GM23338 (cell line): ENCODE measurements around the gene HADH. TPM values are rescaled to one million over a fixed set of nuclear protein-coding genes. Genes with fewer than 3 reads are reported as not detected.

Experiments used
- ATAC-seq: fragments of 200-7000 bp; cut with Tn5 transposase; 3 replicates; pipeline ENCODE4 v1.9.1; 2020
- DNase-seq: peaks from one replicate; pipeline ENCODE4 v3.0.0-alpha.2; 2015; ENCODE audit warnings: low spot score
- H2AFZ ChIP-seq: fragments of 200-600 bp; sonication (generic); 2 replicates; pipeline ENCODE4 v1.8.0; 2016; ENCODE audit warnings: antibody characterized with exemption, mild to moderate bottlenecking, moderate library complexity
- H3F3A ChIP-seq: fragments of 200-600 bp; sonication (generic); replicated peaks from 2 replicates; pipeline ENCODE4 v1.8.0; 2017; ENCODE audit warnings: antibody characterized with exemption, mixed run types, low read depth
- H3K27ac ChIP-seq: fragments of 200-600 bp; sonication (generic); 2 replicates; pipeline ENCODE4 v1.6.1; 2016; ENCODE audit warnings: low read depth
- H3K27me3 ChIP-seq: fragments of 200-600 bp; sonication (generic); 2 replicates; pipeline ENCODE4 v1.8.0; 2016; ENCODE audit warnings: mild to moderate bottlenecking, mixed run types, moderate library complexity; ENCODE audit not compliant: insufficient read depth
- H3K36me3 ChIP-seq: fragments of 200-600 bp; sonication (generic); 2 replicates; pipeline ENCODE4 v1.8.0; 2016; ENCODE audit warnings: mild to moderate bottlenecking; ENCODE audit not compliant: insufficient read depth
- H3K4me1 ChIP-seq: fragments of 200-600 bp; sonication (generic); 2 replicates; pipeline ENCODE4 v1.8.0; 2016; ENCODE audit warnings: mild to moderate bottlenecking, moderate library complexity; ENCODE audit not compliant: insufficient read depth
- H3K4me2 ChIP-seq: fragments of 200-600 bp; sonication (generic); 2 replicates; pipeline ENCODE4 v1.7.1; 2017; ENCODE audit warnings: mixed run types
- H3K4me3 ChIP-seq: fragments of 200-600 bp; sonication (generic); 2 replicates; pipeline ENCODE4 v1.6.1; 2016; ENCODE audit warnings: mixed run types
- H3K79me2 ChIP-seq: fragments of 200-600 bp; sonication (generic); replicated peaks from 2 replicates; pipeline ENCODE4 v1.8.0; 2017; ENCODE audit warnings: mild to moderate bottlenecking; ENCODE audit not compliant: insufficient read depth
- H3K9me2 ChIP-seq: fragments of 200-600 bp; sonication (generic); 2 replicates; pipeline ENCODE4 v1.8.0; 2017; ENCODE audit not compliant: insufficient read depth
- H4K20me1 ChIP-seq: fragments of 200-600 bp; sonication (generic); replicated peaks from 2 replicates; pipeline ENCODE4 v1.8.0; 2017; ENCODE audit warnings: mild to moderate bottlenecking; ENCODE audit not compliant: insufficient read depth
- H3K27ac Mint-ChIP-seq: 2 replicates; pipeline ENCODE4 v1.8.0; 2020; ENCODE audit warnings: inconsistent platforms, mild to moderate bottlenecking, moderate library complexity, mixed read lengths
- H3K27me3 Mint-ChIP-seq: 3 replicates; pipeline ENCODE4 v1.8.0; 2022; ENCODE audit warnings: low read depth, mild to moderate bottlenecking, moderate library complexity, mixed read lengths, inconsistent platforms; ENCODE audit not compliant: insufficient read depth, poor library complexity
- H3K36me3 Mint-ChIP-seq: 3 replicates; pipeline ENCODE4 v1.8.0; 2021; ENCODE audit warnings: low read depth, mild to moderate bottlenecking, inconsistent platforms, moderate library complexity, mixed read lengths
- H3K4me1 Mint-ChIP-seq: 3 replicates; pipeline ENCODE4 v1.8.0; 2020; ENCODE audit warnings: mild to moderate bottlenecking, inconsistent platforms, mixed read lengths
- H3K4me3 Mint-ChIP-seq: 3 replicates; pipeline ENCODE4 v1.8.0; 2021; ENCODE audit warnings: moderate library complexity, mild to moderate bottlenecking, inconsistent platforms, mixed read lengths
- H3K9me3 Mint-ChIP-seq: 3 replicates; pipeline ENCODE4 v1.8.0; 2020; ENCODE audit warnings: moderate library complexity, mild to moderate bottlenecking, inconsistent platforms, mixed read lengths
- CREB1 ChIP-seq: fragments of 250-450 bp; sonication (Bioruptor Pico); IDR thresholded peaks from 2 replicates; pipeline ENCODE4 v1.5.0; 2020; ENCODE audit warnings: low read depth, mild to moderate bottlenecking, moderate library complexity
- CTCF ChIP-seq, 2 experiments: fragments of 200-600 bp in 1 of 2; sonication (generic) in 1 of 2; conservative IDR thresholded peaks; 2 replicates each; pipeline versions ENCODE4 v1.5.1 to v1.6.1; 2016 to 2017; ENCODE audit warnings: antibody characterized with exemption in 2 of 2, low read depth in 2 of 2, mild to moderate bottlenecking in 2 of 2, moderate library complexity in 1 of 2
- ETS1 ChIP-seq: IDR thresholded peaks from 2 replicates; pipeline ENCODE4 v1.6.1; 2016; ENCODE audit warnings: antibody characterized with exemption
- EZH2 ChIP-seq: fragments of 200-600 bp; sonication (generic); IDR thresholded peaks from one replicate; pipeline ENCODE4 v1.8.0; 2017; ENCODE audit warnings: antibody characterized with exemption, mild to moderate bottlenecking, low read depth; ENCODE audit not compliant: unreplicated experiment
- EZH2phosphoT487 ChIP-seq: fragments of 200-600 bp; sonication (generic); IDR thresholded peaks from one replicate; pipeline ENCODE4 v1.8.1; 2018; ENCODE audit warnings: antibody characterized with exemption; ENCODE audit not compliant: unreplicated experiment
- JUNB ChIP-seq: IDR thresholded peaks from one replicate; pipeline ENCODE4 v1.6.1; 2016; ENCODE audit warnings: antibody characterized with exemption; ENCODE audit not compliant: unreplicated experiment
- NANOG ChIP-seq: IDR thresholded peaks from 2 replicates; pipeline ENCODE4 v1.6.1; 2016; ENCODE audit warnings: antibody characterized with exemption, borderline replicate concordance
- STAT1 ChIP-seq: IDR thresholded peaks from one replicate; pipeline ENCODE4 v1.6.1; 2016; ENCODE audit warnings: antibody characterized with exemption; ENCODE audit not compliant: unreplicated experiment
- ZNF331 ChIP-seq: fragments of 250-450 bp; sonication (Bioruptor Pico); IDR thresholded peaks from 2 replicates; pipeline ENCODE4 v1.5.0; 2020; ENCODE audit warnings: low read depth, mild to moderate bottlenecking, moderate library complexity
- polyA plus RNA-seq: library from polyadenylated mRNA; unstranded; fragments of >200 nt; fragmentation: Nextera tagmentation; extraction: Ambion mirVana; gene quantifications from 2 replicates; pipeline ENCODE4 v1.2.1, GENCODE V29; 2016
- total RNA-seq: library from RNA; depleted of rRNA; stranded (reverse); fragments of >200 nt; shearing (Covaris generic); gene quantifications from 2 replicates; pipeline ENCODE4 v1.2.3, GENCODE V29; 2014
- TF ChIP-seq, protein P1 (sequence below): fragments of 250-450 bp; sonication (Bioruptor Pico); IDR thresholded peaks from 2 replicates; pipeline ENCODE4 v1.5.0; 2020; ENCODE audit warnings: mild to moderate bottlenecking, moderate library complexity

Gene HADH
- total and polyA plus RNA-seq, 2 experiments from 2014 or later: 39.1 to 39.2 TPM

- Histone ChIP-seq H3K79me2 (no peaks in the 10 kb centered on the region), H3K4me3 (no peak overlapping the region), H3K9me2 (0 out of 2 replicates have a peak, but pooled peaks cover 3% of the 10 kb centered on the region), H3K27ac (no peak overlapping the region), H3F3A (no peaks in the 10 kb centered on the region), H3K36me3 (no peaks in the 10 kb centered on the region), H4K20me1 (no peaks in the 10 kb centered on the region), H2AFZ (no peak overlapping the region), H3K4me2 (no peak overlapping the region), H3K27me3 (no peaks in the 10 kb centered on the region), H3K4me1 (peaks cover 11% of the 10 kb centered on the region; the same call in 1 of the 2 replicates)
- ATAC-seq (no peak), DNase-seq (no peak)
- TF ChIP-seq JUNB (no peak), ZNF331 (CRISPR knock-in tag) (no peak), EZH2phosphoT487 (no peak), CREB1 (CRISPR knock-in tag) (no peak), CTCF (conservative IDR thresholded peaks at IDR 0.05; ENCODE audit: low read depth in 2 of 2) (no peak), EZH2 (no peak), STAT1 (no peak), NANOG (no peak), ETS1 (no peak)
- TF ChIP-seq, protein P1, sequence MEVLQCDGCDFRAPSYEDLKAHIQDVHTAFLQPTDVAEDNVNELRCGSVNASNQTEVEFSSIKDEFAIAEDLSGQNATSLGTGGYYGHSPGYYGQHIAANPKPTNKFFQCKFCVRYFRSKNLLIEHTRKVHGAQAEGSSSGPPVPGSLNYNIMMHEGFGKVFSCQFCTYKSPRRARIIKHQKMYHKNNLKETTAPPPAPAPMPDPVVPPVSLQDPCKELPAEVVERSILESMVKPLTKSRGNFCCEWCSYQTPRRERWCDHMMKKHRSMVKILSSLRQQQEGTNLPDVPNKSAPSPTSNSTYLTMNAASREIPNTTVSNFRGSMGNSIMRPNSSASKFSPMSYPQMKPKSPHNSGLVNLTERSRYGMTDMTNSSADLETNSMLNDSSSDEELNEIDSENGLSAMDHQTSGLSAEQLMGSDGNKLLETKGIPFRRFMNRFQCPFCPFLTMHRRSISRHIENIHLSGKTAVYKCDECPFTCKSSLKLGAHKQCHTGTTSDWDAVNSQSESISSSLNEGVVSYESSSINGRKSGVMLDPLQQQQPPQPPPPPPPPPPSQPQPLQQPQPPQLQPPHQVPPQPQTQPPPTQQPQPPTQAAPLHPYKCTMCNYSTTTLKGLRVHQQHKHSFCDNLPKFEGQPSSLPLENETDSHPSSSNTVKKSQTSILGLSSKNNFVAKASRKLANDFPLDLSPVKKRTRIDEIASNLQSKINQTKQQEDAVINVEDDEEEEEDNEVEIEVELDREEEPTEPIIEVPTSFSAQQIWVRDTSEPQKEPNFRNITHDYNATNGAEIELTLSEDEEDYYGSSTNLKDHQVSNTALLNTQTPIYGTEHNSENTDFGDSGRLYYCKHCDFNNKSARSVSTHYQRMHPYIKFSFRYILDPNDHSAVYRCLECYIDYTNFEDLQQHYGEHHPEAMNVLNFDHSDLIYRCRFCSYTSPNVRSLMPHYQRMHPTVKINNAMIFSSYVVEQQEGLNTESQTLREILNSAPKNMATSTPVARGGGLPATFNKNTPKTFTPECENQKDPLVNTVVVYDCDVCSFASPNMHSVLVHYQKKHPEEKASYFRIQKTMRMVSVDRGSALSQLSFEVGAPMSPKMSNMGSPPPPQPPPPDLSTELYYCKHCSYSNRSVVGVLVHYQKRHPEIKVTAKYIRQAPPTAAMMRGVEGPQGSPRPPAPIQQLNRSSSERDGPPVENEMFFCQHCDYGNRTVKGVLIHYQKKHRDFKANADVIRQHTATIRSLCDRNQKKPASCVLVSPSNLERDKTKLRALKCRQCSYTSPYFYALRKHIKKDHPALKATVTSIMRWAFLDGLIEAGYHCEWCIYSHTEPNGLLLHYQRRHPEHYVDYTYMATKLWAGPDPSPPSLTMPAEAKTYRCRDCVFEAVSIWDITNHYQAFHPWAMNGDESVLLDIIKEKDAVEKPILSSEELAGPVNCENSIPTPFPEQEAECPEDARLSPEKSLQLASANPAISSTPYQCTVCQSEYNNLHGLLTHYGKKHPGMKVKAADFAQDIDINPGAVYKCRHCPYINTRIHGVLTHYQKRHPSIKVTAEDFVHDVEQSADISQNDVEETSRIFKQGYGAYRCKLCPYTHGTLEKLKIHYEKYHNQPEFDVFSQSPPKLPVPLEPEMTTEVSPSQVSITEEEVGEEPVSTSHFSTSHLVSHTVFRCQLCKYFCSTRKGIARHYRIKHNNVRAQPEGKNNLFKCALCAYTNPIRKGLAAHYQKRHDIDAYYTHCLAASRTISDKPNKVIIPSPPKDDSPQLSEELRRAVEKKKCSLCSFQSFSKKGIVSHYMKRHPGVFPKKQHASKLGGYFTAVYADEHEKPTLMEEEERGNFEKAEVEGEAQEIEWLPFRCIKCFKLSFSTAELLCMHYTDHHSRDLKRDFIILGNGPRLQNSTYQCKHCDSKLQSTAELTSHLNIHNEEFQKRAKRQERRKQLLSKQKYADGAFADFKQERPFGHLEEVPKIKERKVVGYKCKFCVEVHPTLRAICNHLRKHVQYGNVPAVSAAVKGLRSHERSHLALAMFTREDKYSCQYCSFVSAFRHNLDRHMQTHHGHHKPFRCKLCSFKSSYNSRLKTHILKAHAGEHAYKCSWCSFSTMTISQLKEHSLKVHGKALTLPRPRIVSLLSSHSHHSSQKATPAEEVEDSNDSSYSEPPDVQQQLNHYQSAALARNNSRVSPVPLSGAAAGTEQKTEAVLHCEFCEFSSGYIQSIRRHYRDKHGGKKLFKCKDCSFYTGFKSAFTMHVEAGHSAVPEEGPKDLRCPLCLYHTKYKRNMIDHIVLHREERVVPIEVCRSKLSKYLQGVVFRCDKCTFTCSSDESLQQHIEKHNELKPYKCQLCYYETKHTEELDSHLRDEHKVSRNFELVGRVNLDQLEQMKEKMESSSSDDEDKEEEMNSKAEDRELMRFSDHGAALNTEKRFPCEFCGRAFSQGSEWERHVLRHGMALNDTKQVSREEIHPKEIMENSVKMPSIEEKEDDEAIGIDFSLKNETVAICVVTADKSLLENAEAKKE (CRISPR knock-in tag): no peak
- Mint-ChIP-seq H3K27me3 (peaks cover 2% of the 10 kb centered on the region), H3K4me1 (peaks cover 14% of the 10 kb centered on the region), H3K9me3 (no peaks in the 10 kb centered on the region), H3K4me3 (no peak overlapping the region), H3K36me3 (no peaks in the 10 kb centered on the region), H3K27ac (no peak overlapping the region)
Measured at GRCh38 chr4:108052558-108053120, 63.0 kb downstream of the HADH start.
